HFFc6 (cell line): ENCODE results near the gene HMGA1. TPM values are rescaled to one million over a fixed set of nuclear protein-coding genes. Genes with fewer than 3 reads are reported as not detected.

Experiments used
- DNase-seq: peaks from one replicate; pipeline ENCODE4 v3.0.0-alpha.2; 2018
- H3K27ac Mint-ChIP-seq: 2 replicates; pipeline ENCODE4 v1.8.0; 2020; ENCODE audit warnings: mild to moderate bottlenecking, mixed read lengths
- H3K27me3 Mint-ChIP-seq: 2 replicates; pipeline ENCODE4 v1.8.0; 2021; ENCODE audit warnings: mild to moderate bottlenecking, moderate library complexity, mixed read lengths; ENCODE audit not compliant: insufficient read depth
- H3K36me3 Mint-ChIP-seq: 2 replicates; pipeline ENCODE4 v1.8.0; 2021; ENCODE audit warnings: low read depth, mixed read lengths
- H3K4me1 Mint-ChIP-seq: 2 replicates; pipeline ENCODE4 v1.8.0; 2020; ENCODE audit warnings: low read depth, mixed read lengths
- H3K4me3 Mint-ChIP-seq: 2 replicates; pipeline ENCODE4 v1.8.0; 2020; ENCODE audit warnings: mild to moderate bottlenecking, moderate library complexity, mixed read lengths
- H3K9me3 Mint-ChIP-seq: 2 replicates; pipeline ENCODE4 v1.8.0; 2020; ENCODE audit warnings: mild to moderate bottlenecking, mixed read lengths
- CTCF ChIP-seq: fragments of 200-600 bp; sonication (generic); IDR thresholded peaks from 2 replicates; pipeline ENCODE4 v1.5.0; 2021; ENCODE audit warnings: antibody characterized with exemption, mild to moderate bottlenecking
- long read RNA-seq: library from polyadenylated mRNA; unstranded; transcript quantifications from one replicate; pipeline ENCODE4 v2.0.0, GENCODE V29; 2019
- total RNA-seq, 6 experiments: library from RNA; stranded (reverse); fragmentation: NEBNext Ultra II Directional; extraction: Animal tissue kit (Norgen Biotek cat#: 25700); gene quantifications; 2 replicates in 1 of 6; 3 replicates in 5 of 6; pipeline ENCODE4 v1.2.3, GENCODE V29; 2021

The HMGA1 gene
- total RNA-seq: 1,000 to 10,000 TPM in 4 of 6 experiments, 100 to 1,000 TPM in 2; 687 to 1,047 (median 1,018) TPM
- long read RNA-seq, transcript HMGA1-201 (6 exons, 1,920 nt): major isoform, 95 of 277 reads
- long read RNA-seq, transcript HMGA1-204 (6 exons, 1,887 nt): minor isoform, 36 of 277 reads
- long read RNA-seq, transcript HMGA1-205 (5 exons, 2,159 nt): minor isoform, 35 of 277 reads
- long read RNA-seq, transcript HMGA1-206 (5 exons, 716 nt): minor isoform, 8 of 277 reads
- long read RNA-seq, partial matches to known transcripts: 82 of 277 reads
- long read RNA-seq, other reads (novel, unspliced or antisense): 19 of 277 reads

DNA sequence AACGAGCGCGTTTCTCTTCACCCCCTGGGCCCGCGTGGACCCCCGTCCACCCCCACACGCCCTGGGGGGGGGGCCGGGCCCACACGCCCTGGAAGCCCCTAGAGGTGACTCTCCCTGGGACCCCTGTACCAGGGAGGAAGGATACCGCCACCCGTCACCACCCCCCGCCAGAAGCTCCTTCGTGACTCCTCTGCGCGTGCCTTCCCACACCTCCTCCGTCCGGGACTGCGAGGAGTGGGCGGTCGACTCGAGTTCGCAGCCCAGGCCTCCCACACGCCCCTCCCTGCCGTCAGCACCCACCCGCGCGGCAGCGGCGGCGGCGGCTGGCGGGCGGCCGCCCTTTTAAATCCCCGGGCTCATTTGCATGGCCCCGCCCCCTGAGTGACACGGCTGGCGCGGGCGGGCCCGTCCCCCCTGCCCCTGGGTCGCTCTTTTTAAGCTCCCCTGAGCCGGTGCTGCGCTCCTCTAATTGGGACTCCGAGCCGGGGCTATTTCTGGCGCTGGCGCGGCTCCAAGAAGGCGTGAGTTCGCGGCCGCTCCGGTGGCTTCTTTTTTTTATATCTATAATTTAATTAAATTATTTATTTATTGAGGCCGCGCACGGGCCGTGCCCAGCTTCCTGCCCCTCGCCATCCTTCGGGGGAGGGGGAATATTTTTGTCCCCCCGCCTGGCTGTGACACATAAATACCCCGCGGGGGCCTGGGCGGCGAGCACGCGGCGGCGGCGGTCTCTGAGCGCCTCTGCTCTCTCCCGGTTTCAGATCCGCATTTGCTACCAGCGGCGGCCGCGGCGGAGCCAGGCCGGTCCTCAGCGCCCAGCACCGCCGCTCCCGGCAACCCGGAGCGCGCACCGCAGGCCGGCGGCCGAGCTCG, at the start of gene HMGA1:
Gene HMGA1, plus strand, starts transcription at position 431 of the 873 bp plus-strand sequence. CDS start 3,908 bp downstream, outside the sequence.
- TF ChIP-seq CTCF: no peak
- Mint-ChIP-seq H3K27me3 (peaks cover 4% of the 10 kb centered on the region), H3K27ac (peak within 1 kb of the TSS; percentile 73), H3K36me3 (peaks cover 26% of the 10 kb centered on the region; the same call in 1 of the 2 replicates), H3K9me3 (no peaks in the 10 kb centered on the region), H3K4me1 (peaks cover 47% of the 10 kb centered on the region), H3K4me3 (peak within 1 kb of the TSS; percentile 82)
- DNase-seq: peak; percentile 84

DNA sequence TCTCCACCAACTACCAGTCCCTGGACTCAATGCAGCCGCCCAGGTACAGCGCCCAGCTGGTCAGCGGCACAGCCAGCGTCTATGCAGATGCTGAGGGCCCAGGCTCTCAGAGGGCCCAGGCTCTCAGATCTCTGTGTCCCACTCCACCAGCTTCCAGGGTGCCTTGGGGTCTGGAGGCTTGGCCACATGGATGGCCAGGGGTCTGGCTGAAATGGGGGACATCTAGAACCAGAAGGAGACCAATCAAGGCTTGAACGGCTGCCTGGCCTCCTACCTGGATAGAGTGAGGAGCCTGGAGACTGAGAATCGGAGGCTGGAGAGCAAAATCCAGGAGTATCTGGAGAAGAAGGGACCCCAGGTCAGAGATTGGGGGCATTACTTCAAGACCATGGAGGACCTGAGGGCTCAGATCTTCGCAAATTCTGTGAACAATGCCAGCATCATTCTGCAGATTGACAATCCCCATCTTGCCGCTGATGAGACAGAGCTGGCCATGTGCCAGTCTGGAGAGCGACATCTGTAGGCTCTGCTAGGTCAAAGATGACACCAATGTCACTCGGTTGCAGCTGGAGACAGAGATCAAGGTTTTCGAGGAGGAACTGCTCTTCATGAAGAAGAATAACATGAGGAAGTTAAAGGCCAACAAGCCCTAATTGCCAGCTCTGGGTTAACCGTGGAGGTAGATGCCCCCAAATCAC, 46.7 kb upstream of the HMGA1 start:
- no peak overlapping the region for H3K27ac Mint-ChIP-seq
- DNase-seq: no peak
- H3K4me1 Mint-ChIP-seq: no peaks in the 10 kb centered on the region
- H3K4me3 Mint-ChIP-seq: no peak overlapping the region
- H3K27me3 Mint-ChIP-seq: peaks cover 5% of the 10 kb centered on the region
- no peaks in the 10 kb centered on the region for H3K36me3 Mint-ChIP-seq
- H3K9me3 Mint-ChIP-seq: no peaks in the 10 kb centered on the region
- TF ChIP-seq CTCF: no peak

- no peaks in the 10 kb centered on the region for H3K36me3 Mint-ChIP-seq
- H3K4me1 Mint-ChIP-seq: no peaks in the 10 kb centered on the region
- H3K27me3 Mint-ChIP-seq: peaks cover 5% of the 10 kb centered on the region
- no peak overlapping the region for H3K4me3 Mint-ChIP-seq
- no peak for TF ChIP-seq CTCF
- no peaks in the 10 kb centered on the region for H3K9me3 Mint-ChIP-seq
- DNase-seq: no peak
- no peak overlapping the region for H3K27ac Mint-ChIP-seq
These were observed 46.1 kb upstream of the HMGA1 start for GRCh38 chr6:34190504-34191122.

- no peaks in the 10 kb centered on the region for H3K9me3 Mint-ChIP-seq
- no peak overlapping the region for H3K27ac Mint-ChIP-seq
- H3K4me1 Mint-ChIP-seq: peaks cover 5% of the 10 kb centered on the region; the same call in 1 of the 2 replicates
- no peak overlapping the region for H3K4me3 Mint-ChIP-seq
- DNase-seq: no peak
- no peaks in the 10 kb centered on the region; the same call in 1 of the 2 replicates for H3K27me3 Mint-ChIP-seq
- no peaks in the 10 kb centered on the region for H3K36me3 Mint-ChIP-seq
- peak; percentile 41 for TF ChIP-seq CTCF
These were observed 41.9 kb upstream of the HMGA1 start for GRCh38 chr6:34194772-34195171.

- no peak overlapping the region; the same call in 1 of the 2 replicates for H3K4me3 Mint-ChIP-seq
These were observed 41.0 kb upstream of the HMGA1 start for GRCh38 chr6:34195726-34196115.

More at GRCh38 chr6:34195726-34196115, 41.0 kb upstream of the HMGA1 start:
- Mint-ChIP-seq H3K9me3 (no peaks in the 10 kb centered on the region), H3K36me3 (no peaks in the 10 kb centered on the region), H3K4me1 (peaks cover 10% of the 10 kb centered on the region), H3K27ac (no peak overlapping the region), H3K27me3 (no peaks in the 10 kb centered on the region; the same call in 1 of the 2 replicates)
- TF ChIP-seq CTCF: no peak
- no peak for DNase-seq
